Right cardiac atrium (tissue), 5 donors: ENCODE results near the gene DFFB. TPM values are rescaled to one million over a fixed set of nuclear protein-coding genes. Genes with fewer than 3 reads are reported as not detected.
"Not testable (repeated sequence)": the region's sequence is repeated elsewhere in the genome, so short reads cannot be mapped to it uniquely, and the experiment has no call there.

ENCODE experiments used
- ATAC-seq, 2 donors: fragments of 200-7000 bp; cut with Tn5 transposase; one replicate each; pipeline versions ENCODE4 v1.8.0 to v1.9.1; 2020; ENCODE audit warnings: moderate library complexity in 2 of 2, mild to moderate bottlenecking in 1 of 2
- DNase-seq, 3 donors: peaks; one replicate each; pipeline ENCODE4 v3.0.0-alpha.2; 2020
- H3K27ac ChIP-seq: one replicate; pipeline ENCODE4 v1.5.1; 2013; ENCODE audit warnings: mild to moderate bottlenecking, low read length, control low read depth, moderate library complexity
- H3K27me3 ChIP-seq: one replicate; pipeline ENCODE4 v1.6.1; 2013; ENCODE audit not compliant: control insufficient read depth, insufficient read depth
- H3K4me1 ChIP-seq: one replicate; pipeline ENCODE4 v1.6.1; 2013; ENCODE audit warnings: low read length; ENCODE audit not compliant: control insufficient read depth, insufficient read depth
- H3K4me3 ChIP-seq: one replicate; pipeline ENCODE4 v1.5.1; 2013; ENCODE audit warnings: low read length, control low read depth
- H3K9me3 ChIP-seq: one replicate; pipeline ENCODE4 v1.6.1; 2013; ENCODE audit warnings: low read length; ENCODE audit not compliant: control insufficient read depth
- WGBS: extraction: QIAGEN DNeasy Blood & Tissue Kit; methylation state at CpG from one replicate; pipeline ENCODE4 v1.1.7; 2013; 5-methylcytosine and 5-hydroxymethylcytosine counted together
- intact Hi-C, 4 donors: fragments of 100-400 bp; cut with DNase I; formaldehyde crosslinking; loops; one replicate each; pipeline versions ENCODE4 v1.11.0 to v1.14.0; 2022 to 2023
- polyA plus RNA-seq: library from polyadenylated mRNA; stranded (reverse); fragments of 200-250 nt; gene quantifications from one replicate; pipeline ENCODE4 v1.2.3, GENCODE V29; 2013
- total RNA-seq, 4 donors: library from RNA; stranded (reverse); fragmentation: NEBNext Ultra II Directional; extraction: Animal tissue kit (Norgen Biotek cat#: 25700); gene quantifications; one replicate each; pipeline ENCODE4 v1.2.1, GENCODE V29; 2021
- donor health status: healthy with polysubstance abuse.
- donor health status: DM: no; HTN: yes; CAD: no.
- donor health status: DM: no; HTN: no; CAD: no.
- donor health status: DM: no; HTN: yes; CAD: no; lungs with severe emphysema.
- donor health status: DM: yes; HTN: yes; CAD: no.

Gene DFFB
- total and polyA plus RNA-seq, 5 donors: 2.6 to 6.1 (median 4.0) TPM

GRCh38 chr1:3911981-3912808 lies 54.9 kb downstream of the DFFB start:
- Histone ChIP-seq H3K27ac (no peak overlapping the region), H3K9me3 (no peaks in the 10 kb centered on the region), H3K4me1 (peaks cover 4% of the 10 kb centered on the region), H3K4me3 (no peak overlapping the region), H3K27me3 (no peaks in the 10 kb centered on the region)
- WGBS: 86% methylated on average over 38 of the region's 38 CpGs
- ATAC-seq: no peak
- no peak for DNase-seq
- intact Hi-C loops: no loop called here

GRCh38 chr1:3912809-3913685 lies 55.8 kb downstream of the DFFB start:
- H3K9me3 ChIP-seq: no peaks in the 10 kb centered on the region
- ATAC-seq: no peak
- no peak for DNase-seq
- H3K4me3 ChIP-seq: no peak overlapping the region
- peaks cover 4% of the 10 kb centered on the region for H3K4me1 ChIP-seq
- intact Hi-C loops: no loop called here
- no peaks in the 10 kb centered on the region for H3K27me3 ChIP-seq
- no peak overlapping the region for H3K27ac ChIP-seq
- WGBS: 92% methylated on average over 23 of the region's 23 CpGs

GRCh38 chr1:3914331-3914851 lies 57.1 kb downstream of the DFFB start:
- ATAC-seq (no peak), DNase-seq (no peak)
- H3K27ac ChIP-seq: no peak overlapping the region
- H3K9me3 ChIP-seq: no peaks in the 10 kb centered on the region
- WGBS: 92% methylated on average over 21 of the region's 21 CpGs
- no peaks in the 10 kb centered on the region for H3K27me3 ChIP-seq
- intact Hi-C loops: no loop called here
- H3K4me1 ChIP-seq: peaks cover 4% of the 10 kb centered on the region
- H3K4me3 ChIP-seq: no peak overlapping the region

GRCh38 chr1:3914911-3915310 lies 57.6 kb downstream of the DFFB start:
- H3K27ac ChIP-seq: no peak overlapping the region
- intact Hi-C loops: no loop called here
- peaks cover 4% of the 10 kb centered on the region for H3K4me1 ChIP-seq
- no peak for ATAC-seq
- no peak for DNase-seq
- no peaks in the 10 kb centered on the region for H3K27me3 ChIP-seq
- H3K4me3 ChIP-seq: no peak overlapping the region
- 87% methylated on average over 14 of the region's 14 CpGs for WGBS
- no peaks in the 10 kb centered on the region for H3K9me3 ChIP-seq

GRCh38 chr1:3915551-3916121 lies 58.4 kb downstream of the DFFB start:
- no peak overlapping the region for H3K4me3 ChIP-seq
- ATAC-seq (no peak), DNase-seq (no peak)
- intact Hi-C loops: no loop called here
- WGBS: 82% methylated on average over 15 of the region's 15 CpGs
- no peaks in the 10 kb centered on the region for H3K9me3 ChIP-seq
- H3K4me1 ChIP-seq: peaks cover 4% of the 10 kb centered on the region
- no peak overlapping the region for H3K27ac ChIP-seq
- no peaks in the 10 kb centered on the region for H3K27me3 ChIP-seq

- ATAC-seq (no peak), DNase-seq (no peak)
- 76% methylated on average over 8 of the region's 8 CpGs for WGBS
- Histone ChIP-seq H3K4me3 (no peak overlapping the region), H3K9me3 (no peaks in the 10 kb centered on the region), H3K27ac (no peak overlapping the region), H3K27me3 (no peaks in the 10 kb centered on the region), H3K4me1 (no peaks in the 10 kb centered on the region)
- intact Hi-C loops: no loop called here
These were observed 60.5 kb downstream of the DFFB start for GRCh38 chr1:3917761-3918160.

GRCh38 chr1:3918359-3918758 lies 61.1 kb downstream of the DFFB start:
- H3K4me1 ChIP-seq, ATAC-seq, H3K9me3 ChIP-seq, intact Hi-C loops, H3K4me3 ChIP-seq, DNase-seq, H3K27me3 ChIP-seq, H3K27ac ChIP-seq: not testable (repeated sequence)
- 84% methylated on average over 6 of the region's 6 CpGs for WGBS

GRCh38 chr1:3918966-3919611 lies 61.8 kb downstream of the DFFB start:
- 79% methylated on average over 15 of the region's 15 CpGs for WGBS
- no peak overlapping the region for H3K27ac ChIP-seq
- no peak for DNase-seq
- H3K27me3 ChIP-seq: no peaks in the 10 kb centered on the region
- no peak overlapping the region for H3K4me3 ChIP-seq
- intact Hi-C loops: no loop called here
- H3K4me1 ChIP-seq: no peaks in the 10 kb centered on the region
- no peak for ATAC-seq
- H3K9me3 ChIP-seq: no peaks in the 10 kb centered on the region

GRCh38 chr1:3919706-3920105 lies 62.4 kb downstream of the DFFB start:
- no peaks in the 10 kb centered on the region for H3K9me3 ChIP-seq
- ATAC-seq: no peak
- H3K4me3 ChIP-seq: no peak overlapping the region
- intact Hi-C loops: no loop called here
- no peak for DNase-seq
- no peaks in the 10 kb centered on the region for H3K4me1 ChIP-seq
- WGBS: 84% methylated on average over 5 of the region's 5 CpGs
- no peak overlapping the region for H3K27ac ChIP-seq
- H3K27me3 ChIP-seq: no peaks in the 10 kb centered on the region

- H3K27ac ChIP-seq: no peak overlapping the region
- no peak overlapping the region for H3K4me3 ChIP-seq
- no peaks in the 10 kb centered on the region for H3K27me3 ChIP-seq
- intact Hi-C loops: no loop called here
- no peaks in the 10 kb centered on the region for H3K4me1 ChIP-seq
- 65% methylated on average over 8 of the region's 8 CpGs for WGBS
- no peaks in the 10 kb centered on the region for H3K9me3 ChIP-seq
- DNase-seq (no peak), ATAC-seq (no peak)
These were observed 64.5 kb downstream of the DFFB start for GRCh38 chr1:3921765-3922164.
